GM06990 (cell line): Measurements from ENCODE around the gene SLC26A8.

Source experiments
- DNase-seq: peaks from one replicate; pipeline ENCODE4 v3.0.0-alpha.2; 2011; ENCODE audit not compliant: insufficient read length; ENCODE audit errors: extremely low read depth
- H3K27me3 ChIP-seq: replicated peaks from 2 replicates; pipeline ENCODE4 v1.6.0; 2011; ENCODE audit warnings: low read length; ENCODE audit not compliant: control insufficient read depth, insufficient read depth
- H3K36me3 ChIP-seq: 2 replicates; pipeline ENCODE4 v1.5.1; 2011; ENCODE audit warnings: low read length; ENCODE audit not compliant: control insufficient read depth, insufficient read depth
- H3K4me3 ChIP-seq: replicated peaks from 2 replicates; pipeline ENCODE4 v1.5.1; 2011; ENCODE audit warnings: low read depth, mild to moderate bottlenecking, control low read depth, low read length
- CTCF ChIP-seq: IDR thresholded peaks from 2 replicates; pipeline ENCODE4 v1.5.1; 2011; ENCODE audit warnings: low read length, control low read depth, mild to moderate bottlenecking, inconsistent platforms; ENCODE audit not compliant: insufficient read depth, poor library complexity, severe bottlenecking

The SLC26A8 gene

GRCh38 chr6:36023996-36024795 is at the start of gene SLC26A8:
TSS of gene SLC26A8 (minus strand) at chr6:36024641. CDS start at chr6:36019707, 4,934 bp downstream.
- no peaks in the 10 kb centered on the region for H3K36me3 ChIP-seq
- no peak for DNase-seq
- H3K27me3 ChIP-seq = no peaks in the 10 kb centered on the region
- no peak for TF ChIP-seq CTCF
- H3K4me3 ChIP-seq = no peak within 1 kb of the TSS

- Histone ChIP-seq H3K27me3 (no peaks in the 10 kb centered on the region), H3K4me3 (no peak overlapping the region), H3K36me3 (no peaks in the 10 kb centered on the region)
- no peak for TF ChIP-seq CTCF
- no peak for DNase-seq
Observed at GRCh38 chr6:36073587-36073986, 49.1 kb upstream of the SLC26A8 start.

GRCh38 chr6:36072681-36073080 is 48.2 kb upstream of the SLC26A8 start:
- DNase-seq = no peak
- Histone ChIP-seq H3K4me3 (no peak overlapping the region), H3K27me3 (no peaks in the 10 kb centered on the region), H3K36me3 (no peaks in the 10 kb centered on the region)
- TF ChIP-seq CTCF = no peak

GRCh38 chr6:36071714-36072113 is 47.3 kb upstream of the SLC26A8 start:
- Histone ChIP-seq H3K27me3 (no peaks in the 10 kb centered on the region), H3K4me3 (no peak overlapping the region), H3K36me3 (no peaks in the 10 kb centered on the region)
- TF ChIP-seq CTCF = no peak
- DNase-seq = no peak

- TF ChIP-seq CTCF = no peak
- no peaks in the 10 kb centered on the region for H3K27me3 ChIP-seq
- H3K4me3 ChIP-seq = no peak overlapping the region
- no peaks in the 10 kb centered on the region for H3K36me3 ChIP-seq
- no peak for DNase-seq
Observed at GRCh38 chr6:36071281-36071680, 46.8 kb upstream of the SLC26A8 start.

- no peaks in the 10 kb centered on the region for H3K27me3 ChIP-seq
- no peak overlapping the region for H3K4me3 ChIP-seq
- no peak for TF ChIP-seq CTCF
- H3K36me3 ChIP-seq = no peaks in the 10 kb centered on the region
- DNase-seq = no peak
Observed at GRCh38 chr6:36070252-36070651, 45.8 kb upstream of the SLC26A8 start.
